ENCODE measurements around the gene YBX2.

The YBX2 gene

GRCh38 chr17:7241783-7242716 lies 52.4 kb downstream of the YBX2 start, which contains the start of gene GABARAP:
TSS of gene GABARAP (minus strand) at chr17:7242449. CDS start at chr17:7242330, 119 bp downstream.
- DNase-seq: peak; percentile 84 to 91

GRCh38 chr17:7241090-7241733 lies 53.2 kb downstream of the YBX2 start:
- no peak for DNase-seq

- no peak for DNase-seq
Observed at GRCh38 chr17:7240375-7240774, 54.1 kb downstream of the YBX2 start.

GRCh38 chr17:7239091-7240027 lies 55.1 kb downstream of the YBX2 start, which contains the start of gene PHF23:
TSS of gene PHF23 (minus strand) at chr17:7239457. CDS start at chr17:7239279, 178 bp downstream.
- peak; percentile 96 to 99 for DNase-seq

GRCh38 chr17:7238420-7239090 lies 55.9 kb downstream of the YBX2 start:
- no peak for DNase-seq

All from NCI-H446 (cell line).